KMS-11 (cell line): Measurements from ENCODE around the gene GALNT17.

ENCODE experiments used
- H2AFZ ChIP-seq: fragments of 200-600 bp; sonication (generic); 2 replicates; pipeline ENCODE4 v1.6.1; 2016; ENCODE audit warnings: antibody characterized with exemption, mixed run types, low read depth
- H3K27ac ChIP-seq: fragments of 200-600 bp; sonication (generic); 2 replicates; pipeline ENCODE4 v1.6.1; 2016; ENCODE audit warnings: mild to moderate bottlenecking, mixed run types
- H3K27me3 ChIP-seq: fragments of 200-600 bp; sonication (generic); 2 replicates; pipeline ENCODE4 v1.6.1; 2017; ENCODE audit warnings: mild to moderate bottlenecking, low read depth, mixed run types, moderate library complexity; ENCODE audit not compliant: insufficient read depth
- H3K36me3 ChIP-seq: fragments of 200-600 bp; sonication (generic); 2 replicates; pipeline ENCODE4 v1.6.1; 2017; ENCODE audit warnings: mild to moderate bottlenecking, mixed run types; ENCODE audit not compliant: insufficient read depth
- H3K4me1 ChIP-seq: fragments of 200-600 bp; sonication (generic); 2 replicates; pipeline ENCODE4 v1.6.1; 2016; ENCODE audit warnings: mild to moderate bottlenecking, low read depth, mixed run types; ENCODE audit not compliant: poor library complexity, severe bottlenecking
- H3K4me2 ChIP-seq: fragments of 200-600 bp; sonication (generic); 2 replicates; pipeline ENCODE4 v1.7.0; 2016; ENCODE audit warnings: mild to moderate bottlenecking, mixed run types
- H3K4me3 ChIP-seq: fragments of 200-600 bp; sonication (generic); IDR thresholded peaks from 2 replicates; pipeline ENCODE4 v1.6.1; 2017; ENCODE audit warnings: low read depth, low read length, mixed read lengths; ENCODE audit not compliant: insufficient read depth
- H3K79me2 ChIP-seq: fragments of 200-600 bp; sonication (generic); 2 replicates; pipeline ENCODE4 v1.6.1; 2016; ENCODE audit warnings: low read depth, mixed run types; ENCODE audit not compliant: insufficient read depth
- H3K9ac ChIP-seq: fragments of 200-600 bp; sonication (generic); 2 replicates; pipeline ENCODE4 v1.6.1; 2016; ENCODE audit warnings: mild to moderate bottlenecking, mixed run types
- H4K20me1 ChIP-seq: fragments of 200-600 bp; sonication (generic); 2 replicates; pipeline ENCODE4 v1.6.1; 2016; ENCODE audit warnings: mild to moderate bottlenecking, mixed run types; ENCODE audit not compliant: insufficient read depth
- CTCF ChIP-seq: fragments of 200-600 bp; sonication (generic); conservative IDR thresholded peaks from 2 replicates; pipeline ENCODE4 v1.6.1; 2017; ENCODE audit warnings: low read depth, mild to moderate bottlenecking, antibody characterized with exemption, low read length, moderate library complexity, mixed read lengths

GALNT17 gene

GRCh38 chr7:71657386-71657785 is 525.4 kb downstream of the GALNT17 start:
- no peak for TF ChIP-seq CTCF
- Histone ChIP-seq H3K9ac (no peak overlapping the region), H4K20me1 (no peaks in the 10 kb centered on the region), H3K79me2 (no peaks in the 10 kb centered on the region), H3K36me3 (no peaks in the 10 kb centered on the region), H3K4me2 (no peak overlapping the region), H3K27ac (no peak overlapping the region), H2AFZ (no peak overlapping the region), H3K4me1 (no peaks in the 10 kb centered on the region), H3K4me3 (no peak overlapping the region), H3K27me3 (no peaks in the 10 kb centered on the region)

- H3K27ac ChIP-seq = no peak overlapping the region
- H3K4me3 ChIP-seq = no peak overlapping the region
- no peaks in the 10 kb centered on the region for H3K36me3 ChIP-seq
- H3K9ac ChIP-seq = no peak overlapping the region
- no peak overlapping the region for H2AFZ ChIP-seq
- no peak overlapping the region for H3K4me2 ChIP-seq
- no peak for TF ChIP-seq CTCF
- no peaks in the 10 kb centered on the region for H3K27me3 ChIP-seq
- no peaks in the 10 kb centered on the region for H3K79me2 ChIP-seq
- H3K4me1 ChIP-seq = no peaks in the 10 kb centered on the region
- H4K20me1 ChIP-seq = no peaks in the 10 kb centered on the region
These were observed 527.7 kb downstream of the GALNT17 start for GRCh38 chr7:71659622-71660021.

- no peaks in the 10 kb centered on the region for H3K36me3 ChIP-seq
- no peak overlapping the region for H3K9ac ChIP-seq
- no peak overlapping the region for H2AFZ ChIP-seq
- H3K4me1 ChIP-seq = no peaks in the 10 kb centered on the region
- no peaks in the 10 kb centered on the region for H4K20me1 ChIP-seq
- no peak overlapping the region for H3K4me2 ChIP-seq
- H3K27me3 ChIP-seq = no peaks in the 10 kb centered on the region
- H3K4me3 ChIP-seq = no peak overlapping the region
- no peak overlapping the region for H3K27ac ChIP-seq
- H3K79me2 ChIP-seq = no peaks in the 10 kb centered on the region
- TF ChIP-seq CTCF = no peak
These were observed 529.8 kb downstream of the GALNT17 start for GRCh38 chr7:71661671-71662224.

- no peak overlapping the region for H3K4me3 ChIP-seq
- H3K9ac ChIP-seq = no peak overlapping the region
- no peaks in the 10 kb centered on the region for H4K20me1 ChIP-seq
- H3K36me3 ChIP-seq = no peaks in the 10 kb centered on the region
- H3K4me1 ChIP-seq = no peaks in the 10 kb centered on the region
- no peak overlapping the region for H3K4me2 ChIP-seq
- no peaks in the 10 kb centered on the region for H3K27me3 ChIP-seq
- H3K79me2 ChIP-seq = no peaks in the 10 kb centered on the region
- H3K27ac ChIP-seq = no peak overlapping the region
- H2AFZ ChIP-seq = no peak overlapping the region
- no peak for TF ChIP-seq CTCF
These were observed 533.8 kb downstream of the GALNT17 start for GRCh38 chr7:71665716-71666115.
